NK-92 (cell line): ENCODE measurements around the gene ACKR4.
"Not testable (repeated sequence)": the region's sequence is repeated elsewhere in the genome, so short reads cannot be mapped to it uniquely, and the experiment has no call there.

Experiments
- DNase-seq: peaks from one replicate; lab custom pipeline; 2025; ENCODE audit not compliant: unreplicated experiment; lab: John Stamatoyannopoulos, UW

The ACKR4 gene

GRCh38 chr3:132593947-132594323 lies 3.1 kb upstream of the ACKR4 start:
- DNase-seq: no peak

DNA sequence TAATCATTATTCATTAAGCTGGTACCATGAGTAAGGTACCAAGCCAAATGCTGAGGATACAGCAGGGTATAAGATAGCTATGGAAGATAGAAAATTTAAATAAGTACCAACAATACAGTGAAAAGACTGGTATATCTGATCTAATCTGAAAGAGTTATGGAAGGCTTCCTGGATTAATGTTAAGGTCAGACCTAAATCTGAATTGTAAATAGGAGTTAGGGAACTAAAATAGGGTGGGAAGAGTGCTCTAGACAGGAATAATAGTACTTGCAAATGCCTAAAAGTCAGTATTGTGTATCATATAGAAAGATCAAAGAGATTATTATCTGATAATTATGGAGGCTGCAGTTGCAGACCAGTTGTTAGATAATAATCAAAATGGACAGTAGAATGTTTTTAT lies 2.6 kb upstream of the ACKR4 start:
- DNase-seq: no peak

DNA sequence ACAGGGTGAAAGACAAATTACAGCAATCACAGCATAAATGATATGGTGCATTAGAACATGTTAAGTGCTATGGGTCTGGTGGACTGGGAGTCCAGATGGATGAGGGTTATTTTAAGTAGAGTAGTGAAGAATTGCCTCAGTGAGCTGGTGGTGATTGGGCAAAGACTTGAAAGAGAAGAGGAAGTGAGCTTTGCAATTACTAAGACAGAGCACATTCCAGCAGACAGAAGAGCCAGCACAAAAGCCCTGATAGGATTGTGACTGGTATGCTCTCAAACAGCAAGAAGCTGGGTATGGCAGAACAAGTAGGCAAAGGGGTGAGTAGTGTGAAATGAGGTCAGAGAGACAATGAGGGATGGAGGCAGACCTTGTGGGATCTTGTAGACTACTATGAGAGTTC lies 2.1 kb upstream of the ACKR4 start:
- no peak for DNase-seq

DNA sequence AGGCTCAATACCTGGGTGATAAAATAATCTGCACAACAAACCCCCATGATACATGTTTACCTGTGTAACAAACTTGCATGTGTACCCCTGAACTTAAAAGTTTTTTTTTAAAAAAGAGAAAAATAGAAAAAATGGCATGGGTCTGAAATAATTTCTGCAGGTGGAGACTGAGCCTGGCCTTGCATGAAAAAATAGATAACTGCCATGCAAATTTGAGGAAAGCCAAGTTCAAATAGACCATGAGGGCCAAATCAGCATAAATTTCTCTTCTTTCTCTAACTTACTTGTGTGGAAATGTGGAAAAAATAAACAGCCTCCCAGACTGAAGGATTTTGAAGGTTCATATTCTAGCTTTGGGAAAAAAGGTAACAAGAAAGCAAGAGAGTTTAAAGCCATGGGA lies 744 bp upstream of the ACKR4 start:
- no peak for DNase-seq

DNA sequence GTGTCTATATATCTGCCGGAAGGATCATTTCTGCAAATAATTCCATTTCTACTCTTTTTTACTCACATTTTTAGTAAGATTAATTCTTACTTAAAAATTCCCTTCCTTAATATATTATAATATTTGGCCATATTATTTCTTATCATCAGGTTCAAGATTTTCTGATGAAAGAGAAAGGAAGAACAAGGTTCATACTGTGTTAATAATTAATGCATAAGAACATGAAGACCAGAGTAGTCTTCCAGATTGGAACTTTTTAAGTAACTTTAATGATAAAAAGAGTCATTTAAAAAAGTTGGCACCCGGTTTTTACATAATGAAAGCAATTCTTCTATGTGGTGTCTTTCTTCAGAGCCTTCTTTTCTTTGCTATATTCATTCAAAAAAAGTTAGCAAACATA lies 590 bp downstream of the ACKR4 start:
- DNase-seq: no peak

- DNase-seq: no peak
Observed at GRCh38 chr3:132598181-132598580, 1.1 kb downstream of the ACKR4 start.

DNA sequence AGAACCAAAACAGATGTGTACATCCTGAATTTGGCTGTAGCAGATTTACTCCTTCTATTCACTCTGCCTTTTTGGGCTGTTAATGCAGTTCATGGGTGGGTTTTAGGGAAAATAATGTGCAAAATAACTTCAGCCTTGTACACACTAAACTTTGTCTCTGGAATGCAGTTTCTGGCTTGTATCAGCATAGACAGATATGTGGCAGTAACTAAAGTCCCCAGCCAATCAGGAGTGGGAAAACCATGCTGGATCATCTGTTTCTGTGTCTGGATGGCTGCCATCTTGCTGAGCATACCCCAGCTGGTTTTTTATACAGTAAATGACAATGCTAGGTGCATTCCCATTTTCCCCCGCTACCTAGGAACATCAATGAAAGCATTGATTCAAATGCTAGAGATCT lies 3.5 kb downstream of the ACKR4 start:
- not testable (repeated sequence) for DNase-seq

DNA sequence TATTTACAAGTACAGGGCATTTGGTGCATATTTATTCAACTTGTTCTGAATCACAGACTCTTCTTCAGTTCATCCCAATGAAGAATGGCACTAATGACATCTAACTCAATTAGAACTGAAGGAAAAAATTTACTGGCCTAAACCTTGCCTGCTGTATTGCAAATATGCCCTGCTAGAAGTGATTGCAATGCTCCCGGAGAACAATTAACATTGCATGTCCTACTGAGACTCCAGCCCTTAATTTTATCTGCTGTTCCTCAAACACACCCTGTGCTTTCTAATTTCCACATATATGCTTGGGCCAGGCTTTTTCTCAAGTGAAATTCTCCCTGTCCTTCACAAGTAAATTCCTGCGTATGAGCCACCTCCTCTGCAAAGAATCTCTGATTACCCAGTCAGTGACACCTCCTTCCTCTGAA lies 8.3 kb downstream of the ACKR4 start:
- no peak for DNase-seq

DNA sequence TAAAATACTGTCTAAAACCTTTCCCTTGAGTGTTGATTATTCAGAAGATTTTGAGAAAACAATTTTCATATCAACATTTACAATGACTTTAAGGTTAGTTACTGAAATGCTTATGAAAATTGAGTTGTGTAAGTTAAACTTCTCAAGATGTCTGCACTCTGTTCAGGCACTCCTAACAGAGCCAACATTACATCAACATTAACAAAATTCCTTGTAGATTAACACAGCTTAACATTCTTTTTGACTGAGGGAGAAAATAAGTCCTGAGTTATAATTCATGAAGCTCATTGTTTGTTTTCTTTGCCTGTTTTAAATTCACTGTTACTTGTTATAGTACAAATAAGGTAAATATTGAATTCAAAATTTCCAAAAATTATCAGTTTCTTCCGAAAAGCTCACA lies 9.0 kb downstream of the ACKR4 start:
- DNase-seq: no peak

- not testable (repeated sequence) for DNase-seq
Observed at GRCh38 chr3:132606620-132607019, 9.6 kb downstream of the ACKR4 start.

DNA sequence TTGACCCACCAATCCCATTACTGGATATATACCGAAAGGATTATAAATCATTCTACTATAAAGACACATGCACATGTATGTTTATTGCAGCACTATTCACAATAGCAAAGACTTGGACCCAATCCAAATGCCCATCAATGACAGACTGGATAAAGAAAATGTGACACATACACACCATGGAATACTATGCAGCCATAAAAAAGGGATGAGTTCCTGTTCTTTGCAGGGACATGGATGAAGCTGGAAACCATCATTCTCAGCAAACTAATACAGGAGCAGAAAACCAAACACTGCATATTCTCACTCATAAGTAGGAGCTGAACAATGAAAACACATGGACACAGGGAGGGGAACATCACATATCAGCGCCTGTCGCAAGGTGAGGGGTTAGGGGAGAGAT lies 18.2 kb downstream of the ACKR4 start:
- not testable (repeated sequence) for DNase-seq

DNA sequence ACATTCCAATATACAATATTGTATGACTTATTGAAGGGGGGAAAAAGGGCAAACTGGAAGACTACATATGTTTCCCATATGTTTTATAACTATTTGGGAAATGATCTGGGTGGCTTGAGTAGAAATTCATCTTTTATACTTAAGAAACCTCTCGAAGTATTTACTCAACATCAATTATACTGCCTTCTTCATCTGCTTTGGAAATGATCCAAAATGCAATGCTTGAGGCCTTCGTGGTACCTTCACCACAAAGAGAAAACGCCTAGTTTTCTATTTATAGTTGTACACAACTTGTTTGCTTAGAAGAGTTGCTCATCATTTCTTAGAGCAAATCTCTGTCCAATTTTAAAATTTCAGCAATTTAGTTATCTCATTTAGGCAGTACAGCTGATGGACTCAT lies 18.8 kb downstream of the ACKR4 start:
- no peak for DNase-seq

GRCh38 chr3:132616780-132617179 lies 19.7 kb downstream of the ACKR4 start:
- no peak for DNase-seq

- no peak for DNase-seq
Observed at GRCh38 chr3:132622148-132622547, 25.1 kb downstream of the ACKR4 start.

- DNase-seq: no peak
Observed at GRCh38 chr3:132622761-132623160, 25.7 kb downstream of the ACKR4 start.

- no peak for DNase-seq
Observed at GRCh38 chr3:132623646-132624045, 26.6 kb downstream of the ACKR4 start.

DNA sequence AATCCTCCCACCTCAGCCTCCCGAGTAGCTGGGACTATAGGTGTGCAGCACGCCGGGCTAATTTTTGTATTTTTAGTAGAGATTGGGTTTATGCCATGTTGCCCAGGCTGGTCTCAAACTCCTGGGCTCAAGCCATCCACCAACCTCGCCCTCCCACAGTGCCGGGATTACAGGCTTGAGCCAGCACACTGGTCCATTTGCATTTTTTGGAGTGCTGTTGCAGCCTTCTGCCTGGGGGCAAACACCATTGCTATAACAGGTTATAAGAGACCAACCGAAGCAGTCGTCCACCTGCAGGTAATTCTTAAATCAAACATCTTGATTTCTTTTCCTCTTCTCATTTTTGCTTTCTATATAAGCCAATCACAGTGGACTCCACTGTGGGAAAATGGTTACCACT lies 27.7 kb downstream of the ACKR4 start:
- DNase-seq: no peak

DNA sequence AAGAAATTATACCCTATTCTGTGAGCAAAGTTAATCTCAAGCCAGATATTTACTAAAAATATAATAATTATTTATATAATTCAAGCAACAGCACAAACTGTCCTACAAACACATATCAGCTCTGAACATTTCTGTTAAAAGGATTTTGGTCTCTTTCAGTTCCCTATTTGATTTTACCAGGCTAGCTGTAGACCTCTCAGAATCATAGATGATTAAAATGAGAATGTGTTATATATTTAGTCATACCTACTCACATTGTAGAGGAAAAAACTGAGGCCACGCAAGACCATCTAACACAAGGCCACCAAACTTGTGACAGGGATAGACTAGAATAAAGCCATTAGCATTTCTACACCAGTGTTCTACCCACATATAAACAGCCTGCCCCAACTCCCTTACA lies 28.5 kb downstream of the ACKR4 start:
- DNase-seq: no peak

GRCh38 chr3:132626955-132627354 lies 29.9 kb downstream of the ACKR4 start:
- DNase-seq: no peak

GRCh38 chr3:132628157-132628556 lies 31.1 kb downstream of the ACKR4 start:
- no peak for DNase-seq

GRCh38 chr3:132629928-132630327 lies 32.9 kb downstream of the ACKR4 start:
- no peak for DNase-seq

DNA sequence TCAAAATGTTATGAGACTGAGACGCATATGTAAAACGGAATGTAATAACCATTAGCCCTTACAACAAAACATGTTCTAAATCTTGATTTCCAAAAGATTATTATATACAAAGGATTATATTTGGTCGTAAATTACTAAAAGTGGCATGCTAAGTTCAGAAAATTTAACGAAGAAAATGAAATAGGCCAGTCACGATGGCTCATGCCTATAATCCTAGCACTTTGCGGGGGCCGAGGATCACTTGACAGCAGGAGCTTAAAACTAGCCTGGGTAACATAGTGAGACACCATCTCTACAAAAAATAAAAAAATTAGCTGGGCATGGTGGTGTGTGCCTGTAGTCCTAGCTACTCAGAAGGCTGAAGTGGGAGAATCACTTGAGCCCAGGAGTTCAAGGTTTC lies 33.5 kb downstream of the ACKR4 start:
- no peak for DNase-seq

GRCh38 chr3:132635052-132635451 lies 38.0 kb downstream of the ACKR4 start:
- DNase-seq: no peak

DNA sequence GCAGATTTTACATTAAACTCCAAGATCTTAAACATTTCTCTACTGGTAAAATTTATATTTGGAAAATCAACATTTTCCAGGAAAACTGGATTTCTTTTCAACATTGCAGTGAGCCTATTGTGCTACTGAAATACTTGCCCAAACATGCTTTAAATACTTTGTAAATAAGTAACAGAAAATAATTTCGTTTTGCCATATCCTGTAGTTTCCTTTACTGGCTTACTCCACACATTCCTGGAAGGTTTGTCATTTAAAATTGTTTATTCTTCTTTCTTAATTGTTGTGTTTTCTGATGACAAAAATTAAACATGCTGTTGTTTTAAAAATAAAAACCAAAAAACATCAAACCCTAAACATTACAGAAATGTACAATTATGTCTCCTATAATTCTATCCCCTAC lies 40.5 kb downstream of the ACKR4 start:
- DNase-seq: no peak
